ENCODE measurements around the gene RPS21.

RPS21 gene

GRCh38 chr20:62386383-62387218 lies at the start of gene RPS21:
Gene RPS21 (plus strand): TSS chr20:62387103. CDS start chr20:62387339, 236 bp downstream.
- DNase-seq, result peak; percentile 90

GRCh38 chr20:62337558-62338293 lies 49.2 kb upstream of the RPS21 start:
- no peak for DNase-seq

GRCh38 chr20:62338294-62338620 lies 48.6 kb upstream of the RPS21 start:
- no peak for DNase-seq

- DNase-seq, result no peak
These were observed 47.2 kb upstream of the RPS21 start for GRCh38 chr20:62339647-62340062.

GRCh38 chr20:62342910-62343309 lies 44.0 kb upstream of the RPS21 start:
- no peak for DNase-seq

GRCh38 chr20:62344092-62344491 lies 42.8 kb upstream of the RPS21 start:
- DNase-seq, result no peak

GRCh38 chr20:62344782-62345181 lies 42.1 kb upstream of the RPS21 start:
- no peak for DNase-seq

- DNase-seq, result no peak
These were observed 41.1 kb upstream of the RPS21 start for GRCh38 chr20:62345681-62346370.

- no peak for DNase-seq
These were observed 40.3 kb upstream of the RPS21 start for GRCh38 chr20:62346398-62347150.

GRCh38 chr20:62347151-62347404 lies 39.8 kb upstream of the RPS21 start:
- no peak for DNase-seq

GRCh38 chr20:62347445-62347844 lies 39.5 kb upstream of the RPS21 start:
- no peak for DNase-seq

- DNase-seq, result no peak
These were observed 38.3 kb upstream of the RPS21 start for GRCh38 chr20:62348604-62349003.

GRCh38 chr20:62349556-62350097 lies 37.3 kb upstream of the RPS21 start:
- DNase-seq, result no peak

- no peak for DNase-seq
These were observed 36.7 kb upstream of the RPS21 start for GRCh38 chr20:62350098-62350628.

- DNase-seq, result no peak
These were observed 36.1 kb upstream of the RPS21 start for GRCh38 chr20:62350629-62351422.

- DNase-seq, result no peak
These were observed 35.2 kb upstream of the RPS21 start for GRCh38 chr20:62351469-62352401.

GRCh38 chr20:62352402-62353288 lies 34.3 kb upstream of the RPS21 start:
- DNase-seq, result peak; percentile 82

- no peak for DNase-seq
These were observed 33.4 kb upstream of the RPS21 start for GRCh38 chr20:62353289-62354030.
